Measurements from ENCODE around the gene IKZF1.

GRCh38 chr7:50421043-50421442 lies 116.5 kb downstream of the IKZF1 start:
- TF ChIP-seq CTCF (IDR thresholded peaks at IDR 0.05; ENCODE audit: low read depth, low read length): no peak
- no peak for TF ChIP-seq POLR2A (IDR thresholded peaks at IDR 0.05; ENCODE audit: extremely low read depth, insufficient read length)
- no peak for TF ChIP-seq MAX (IDR thresholded peaks at IDR 0.05; ENCODE audit: low read depth, low read length)
- TF ChIP-seq MYC (IDR thresholded peaks at IDR 0.05; ENCODE audit: low read depth, low read length): no peak
